ENCODE measurements around the gene DMXL1.

The DMXL1 gene

DNA sequence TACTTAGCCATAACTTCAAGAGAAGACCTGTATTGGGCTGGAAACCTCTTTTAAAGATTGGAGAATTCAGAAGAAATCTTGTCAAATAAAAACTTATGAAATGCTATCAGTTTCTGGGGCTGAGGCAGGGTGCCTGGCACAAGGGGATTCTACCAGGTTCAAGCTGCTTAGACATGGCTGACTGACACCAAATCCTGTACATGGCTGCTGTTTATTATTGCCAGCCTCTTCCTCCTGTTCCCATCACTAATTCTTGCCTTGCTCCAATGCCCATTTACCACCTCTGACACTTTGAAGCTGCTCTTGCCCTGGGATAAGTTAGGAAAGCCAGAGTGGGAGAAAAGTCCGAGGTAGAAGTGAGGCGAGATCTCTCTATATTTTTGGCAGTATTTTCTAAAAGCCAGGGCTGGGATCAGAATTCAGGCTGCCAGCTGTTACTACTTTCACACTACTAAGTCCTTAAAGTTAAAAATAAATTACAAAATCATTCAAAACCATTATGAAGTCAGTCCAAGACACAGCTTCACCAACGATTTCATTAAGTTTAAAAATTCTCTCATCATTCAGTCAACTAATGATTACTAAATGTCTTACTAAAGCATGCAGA, 218.7 kb downstream of the DMXL1 start:
- ATAC-seq: no peak
- TF ChIP-seq ZFP3 (CRISPR knock-in tag; IDR thresholded peaks at IDR 0.05): no peak
- TF ChIP-seq, protein P1, sequence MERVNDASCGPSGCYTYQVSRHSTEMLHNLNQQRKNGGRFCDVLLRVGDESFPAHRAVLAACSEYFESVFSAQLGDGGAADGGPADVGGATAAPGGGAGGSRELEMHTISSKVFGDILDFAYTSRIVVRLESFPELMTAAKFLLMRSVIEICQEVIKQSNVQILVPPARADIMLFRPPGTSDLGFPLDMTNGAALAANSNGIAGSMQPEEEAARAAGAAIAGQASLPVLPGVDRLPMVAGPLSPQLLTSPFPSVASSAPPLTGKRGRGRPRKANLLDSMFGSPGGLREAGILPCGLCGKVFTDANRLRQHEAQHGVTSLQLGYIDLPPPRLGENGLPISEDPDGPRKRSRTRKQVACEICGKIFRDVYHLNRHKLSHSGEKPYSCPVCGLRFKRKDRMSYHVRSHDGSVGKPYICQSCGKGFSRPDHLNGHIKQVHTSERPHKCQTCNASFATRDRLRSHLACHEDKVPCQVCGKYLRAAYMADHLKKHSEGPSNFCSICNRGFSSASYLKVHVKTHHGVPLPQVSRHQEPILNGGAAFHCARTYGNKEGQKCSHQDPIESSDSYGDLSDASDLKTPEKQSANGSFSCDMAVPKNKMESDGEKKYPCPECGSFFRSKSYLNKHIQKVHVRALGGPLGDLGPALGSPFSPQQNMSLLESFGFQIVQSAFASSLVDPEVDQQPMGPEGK (CRISPR knock-in tag; IDR thresholded peaks at IDR 0.05; ENCODE audit: borderline replicate concordance): no peak
- no peak for TF ChIP-seq ISL1 (CRISPR knock-in tag; IDR thresholded peaks at IDR 0.05)
- TF ChIP-seq ZNF565 (CRISPR knock-in tag; conservative IDR thresholded peaks at IDR 0.05; ENCODE audit: low read depth): no peak
- TF ChIP-seq CSDC2 (CRISPR knock-in tag; IDR thresholded peaks at IDR 0.05): no peak
- TF ChIP-seq RARB (CRISPR knock-in tag; IDR thresholded peaks at IDR 0.05): no peak
- no peak for TF ChIP-seq ZFP30 (CRISPR knock-in tag; IDR thresholded peaks at IDR 0.05)

DNA sequence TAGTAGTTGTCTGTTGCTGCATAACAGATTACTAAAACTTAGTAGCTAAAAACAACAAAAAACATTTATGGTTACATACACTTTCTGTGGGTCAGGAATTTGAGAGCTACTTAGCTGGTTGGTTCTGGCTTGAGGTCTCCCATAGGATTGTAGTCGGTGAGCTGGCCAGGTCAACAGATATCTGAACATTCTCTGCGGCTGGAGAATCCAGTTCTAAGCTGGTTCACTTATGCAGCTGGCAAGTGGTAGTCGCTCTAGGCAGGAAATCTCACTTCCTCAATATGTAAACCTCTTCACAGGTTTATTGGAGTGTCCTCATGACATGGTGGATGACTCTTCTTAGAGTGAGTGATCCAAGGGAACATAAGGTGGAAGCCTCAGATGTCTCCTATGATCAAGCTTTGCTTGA, 219.3 kb downstream of the DMXL1 start:
- TF ChIP-seq, protein P2, sequence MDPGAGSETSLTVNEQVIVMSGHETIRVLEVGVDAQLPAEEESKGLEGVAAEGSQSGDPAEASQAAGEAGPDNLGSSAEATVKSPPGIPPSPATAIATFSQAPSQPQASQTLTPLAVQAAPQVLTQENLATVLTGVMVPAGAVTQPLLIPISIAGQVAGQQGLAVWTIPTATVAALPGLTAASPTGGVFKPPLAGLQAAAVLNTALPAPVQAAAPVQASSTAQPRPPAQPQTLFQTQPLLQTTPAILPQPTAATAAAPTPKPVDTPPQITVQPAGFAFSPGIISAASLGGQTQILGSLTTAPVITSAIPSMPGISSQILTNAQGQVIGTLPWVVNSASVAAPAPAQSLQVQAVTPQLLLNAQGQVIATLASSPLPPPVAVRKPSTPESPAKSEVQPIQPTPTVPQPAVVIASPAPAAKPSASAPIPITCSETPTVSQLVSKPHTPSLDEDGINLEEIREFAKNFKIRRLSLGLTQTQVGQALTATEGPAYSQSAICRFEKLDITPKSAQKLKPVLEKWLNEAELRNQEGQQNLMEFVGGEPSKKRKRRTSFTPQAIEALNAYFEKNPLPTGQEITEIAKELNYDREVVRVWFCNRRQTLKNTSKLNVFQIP (CRISPR knock-in tag; IDR thresholded peaks at IDR 0.05; ENCODE audit: borderline replicate concordance, low read depth): no peak
- TF ChIP-seq ESRRG (CRISPR knock-in tag; IDR thresholded peaks at IDR 0.05): no peak
- TF ChIP-seq, protein P3, sequence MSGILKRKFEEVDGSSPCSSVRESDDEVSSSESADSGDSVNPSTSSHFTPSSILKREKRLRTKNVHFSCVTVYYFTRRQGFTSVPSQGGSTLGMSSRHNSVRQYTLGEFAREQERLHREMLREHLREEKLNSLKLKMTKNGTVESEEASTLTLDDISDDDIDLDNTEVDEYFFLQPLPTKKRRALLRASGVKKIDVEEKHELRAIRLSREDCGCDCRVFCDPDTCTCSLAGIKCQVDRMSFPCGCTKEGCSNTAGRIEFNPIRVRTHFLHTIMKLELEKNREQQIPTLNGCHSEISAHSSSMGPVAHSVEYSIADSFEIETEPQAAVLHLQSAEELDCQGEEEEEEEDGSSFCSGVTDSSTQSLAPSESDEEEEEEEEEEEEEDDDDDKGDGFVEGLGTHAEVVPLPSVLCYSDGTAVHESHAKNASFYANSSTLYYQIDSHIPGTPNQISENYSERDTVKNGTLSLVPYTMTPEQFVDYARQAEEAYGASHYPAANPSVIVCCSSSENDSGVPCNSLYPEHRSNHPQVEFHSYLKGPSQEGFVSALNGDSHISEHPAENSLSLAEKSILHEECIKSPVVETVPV (CRISPR knock-in tag; IDR thresholded peaks at IDR 0.05): no peak
- TF ChIP-seq, protein P4, sequence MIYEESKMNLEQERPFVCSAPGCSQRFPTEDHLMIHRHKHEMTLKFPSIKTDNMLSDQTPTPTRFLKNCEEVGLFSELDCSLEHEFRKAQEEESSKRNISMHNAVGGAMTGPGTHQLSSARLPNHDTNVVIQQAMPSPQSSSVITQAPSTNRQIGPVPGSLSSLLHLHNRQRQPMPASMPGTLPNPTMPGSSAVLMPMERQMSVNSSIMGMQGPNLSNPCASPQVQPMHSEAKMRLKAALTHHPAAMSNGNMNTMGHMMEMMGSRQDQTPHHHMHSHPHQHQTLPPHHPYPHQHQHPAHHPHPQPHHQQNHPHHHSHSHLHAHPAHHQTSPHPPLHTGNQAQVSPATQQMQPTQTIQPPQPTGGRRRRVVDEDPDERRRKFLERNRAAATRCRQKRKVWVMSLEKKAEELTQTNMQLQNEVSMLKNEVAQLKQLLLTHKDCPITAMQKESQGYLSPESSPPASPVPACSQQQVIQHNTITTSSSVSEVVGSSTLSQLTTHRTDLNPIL (CRISPR knock-in tag; IDR thresholded peaks at IDR 0.05; ENCODE audit: low read depth): no peak
- TF ChIP-seq RARB (CRISPR knock-in tag; IDR thresholded peaks at IDR 0.05): no peak
- TF ChIP-seq BACH2 (CRISPR knock-in tag; IDR thresholded peaks at IDR 0.05; ENCODE audit: borderline replicate concordance): no peak
- no peak for TF ChIP-seq ZC3H10 (CRISPR knock-in tag; IDR thresholded peaks at IDR 0.05)
- no peak for TF ChIP-seq ARNTL (CRISPR knock-in tag; IDR thresholded peaks at IDR 0.05; ENCODE audit: borderline replicate concordance, low read depth)
- TF ChIP-seq PPARA (CRISPR knock-in tag; IDR thresholded peaks at IDR 0.05; ENCODE audit: borderline replicate concordance): no peak
- TF ChIP-seq, protein P5, sequence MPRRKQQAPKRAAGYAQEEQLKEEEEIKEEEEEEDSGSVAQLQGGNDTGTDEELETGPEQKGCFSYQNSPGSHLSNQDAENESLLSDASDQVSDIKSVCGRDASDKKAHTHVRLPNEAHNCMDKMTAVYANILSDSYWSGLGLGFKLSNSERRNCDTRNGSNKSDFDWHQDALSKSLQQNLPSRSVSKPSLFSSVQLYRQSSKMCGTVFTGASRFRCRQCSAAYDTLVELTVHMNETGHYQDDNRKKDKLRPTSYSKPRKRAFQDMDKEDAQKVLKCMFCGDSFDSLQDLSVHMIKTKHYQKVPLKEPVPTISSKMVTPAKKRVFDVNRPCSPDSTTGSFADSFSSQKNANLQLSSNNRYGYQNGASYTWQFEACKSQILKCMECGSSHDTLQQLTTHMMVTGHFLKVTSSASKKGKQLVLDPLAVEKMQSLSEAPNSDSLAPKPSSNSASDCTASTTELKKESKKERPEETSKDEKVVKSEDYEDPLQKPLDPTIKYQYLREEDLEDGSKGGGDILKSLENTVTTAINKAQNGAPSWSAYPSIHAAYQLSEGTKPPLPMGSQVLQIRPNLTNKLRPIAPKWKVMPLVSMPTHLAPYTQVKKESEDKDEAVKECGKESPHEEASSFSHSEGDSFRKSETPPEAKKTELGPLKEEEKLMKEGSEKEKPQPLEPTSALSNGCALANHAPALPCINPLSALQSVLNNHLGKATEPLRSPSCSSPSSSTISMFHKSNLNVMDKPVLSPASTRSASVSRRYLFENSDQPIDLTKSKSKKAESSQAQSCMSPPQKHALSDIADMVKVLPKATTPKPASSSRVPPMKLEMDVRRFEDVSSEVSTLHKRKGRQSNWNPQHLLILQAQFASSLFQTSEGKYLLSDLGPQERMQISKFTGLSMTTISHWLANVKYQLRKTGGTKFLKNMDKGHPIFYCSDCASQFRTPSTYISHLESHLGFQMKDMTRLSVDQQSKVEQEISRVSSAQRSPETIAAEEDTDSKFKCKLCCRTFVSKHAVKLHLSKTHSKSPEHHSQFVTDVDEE (CRISPR knock-in tag; IDR thresholded peaks at IDR 0.05): no peak
- TF ChIP-seq ISL1 (CRISPR knock-in tag; IDR thresholded peaks at IDR 0.05): no peak
- TF ChIP-seq ZFP3 (CRISPR knock-in tag; IDR thresholded peaks at IDR 0.05): no peak
- TF ChIP-seq OSR1 (CRISPR knock-in tag; IDR thresholded peaks at IDR 0.05): no peak
- no peak for TF ChIP-seq SNAI2 (CRISPR knock-in tag; IDR thresholded peaks at IDR 0.05)
- TF ChIP-seq CSDC2 (CRISPR knock-in tag; IDR thresholded peaks at IDR 0.05): no peak
- no peak for TF ChIP-seq ZNF70 (CRISPR knock-in tag; IDR thresholded peaks at IDR 0.05)
- TF ChIP-seq, protein P1 (CRISPR knock-in tag; IDR thresholded peaks at IDR 0.05; ENCODE audit: borderline replicate concordance): no peak
- no peak for TF ChIP-seq ZNF565 (CRISPR knock-in tag; conservative IDR thresholded peaks at IDR 0.05; ENCODE audit: low read depth)

More for the DNA sequence above, 219.3 kb downstream of the DMXL1 start:
- no peak for ATAC-seq
